Measurements from ENCODE around the gene ING3. TPM values are rescaled to one million over a fixed set of nuclear protein-coding genes. Genes with fewer than 3 reads are reported as not detected.

Gene ING3
- total RNA-seq, result 14.4 TPM

- DNase-seq (ENCODE audit: low spot score), result peak; percentile 98
These were observed at the start of gene ING3 for GRCh38 chr7:120950539-120951308. ING3 (plus strand) TSS chr7:120950777; CDS start chr7:120950897, 120 bp downstream.

GRCh38 chr7:120915314-120916105 lies 35.1 kb upstream of the ING3 start:
- DNase-seq (ENCODE audit: low spot score), result no peak

GRCh38 chr7:120916121-120916520 lies 34.5 kb upstream of the ING3 start:
- no peak for DNase-seq (ENCODE audit: low spot score)

- no peak for DNase-seq (ENCODE audit: low spot score)
These were observed 34.0 kb upstream of the ING3 start for GRCh38 chr7:120916538-120916937.

- no peak for DNase-seq (ENCODE audit: low spot score)
These were observed 31.1 kb upstream of the ING3 start for GRCh38 chr7:120919466-120919865.

GRCh38 chr7:120920034-120920433 lies 30.5 kb upstream of the ING3 start:
- DNase-seq (ENCODE audit: low spot score), result no peak

- DNase-seq (ENCODE audit: low spot score), result no peak
These were observed 29.8 kb upstream of the ING3 start for GRCh38 chr7:120920591-120921274.

- no peak for DNase-seq (ENCODE audit: low spot score)
These were observed 25.7 kb upstream of the ING3 start for GRCh38 chr7:120924837-120925236.

GRCh38 chr7:120925392-120925791 lies 25.2 kb upstream of the ING3 start:
- DNase-seq (ENCODE audit: low spot score), result no peak

GRCh38 chr7:120926943-120927346 lies 23.6 kb upstream of the ING3 start:
- DNase-seq (ENCODE audit: low spot score), result no peak

- no peak for DNase-seq (ENCODE audit: low spot score)
These were observed 23.0 kb upstream of the ING3 start for GRCh38 chr7:120927454-120928103.

- DNase-seq (ENCODE audit: low spot score), result no peak
These were observed 19.3 kb upstream of the ING3 start for GRCh38 chr7:120931243-120931642.

GRCh38 chr7:120933475-120933874 lies 17.1 kb upstream of the ING3 start:
- DNase-seq (ENCODE audit: low spot score), result no peak

- DNase-seq (ENCODE audit: low spot score), result no peak
These were observed 11.2 kb upstream of the ING3 start for GRCh38 chr7:120939345-120939744.

- no peak for DNase-seq (ENCODE audit: low spot score)
These were observed 9.5 kb upstream of the ING3 start for GRCh38 chr7:120941064-120941463.

- DNase-seq (ENCODE audit: low spot score), result no peak
These were observed 8.7 kb upstream of the ING3 start for GRCh38 chr7:120941856-120942255.

GRCh38 chr7:120942861-120943260 lies 7.7 kb upstream of the ING3 start:
- no peak for DNase-seq (ENCODE audit: low spot score)

GRCh38 chr7:120944826-120945562 lies 5.6 kb upstream of the ING3 start:
- DNase-seq (ENCODE audit: low spot score), result no peak

GRCh38 chr7:120947980-120948379 lies 2.6 kb upstream of the ING3 start:
- DNase-seq (ENCODE audit: low spot score), result no peak

GRCh38 chr7:120949393-120949911 lies 1.1 kb upstream of the ING3 start:
- no peak for DNase-seq (ENCODE audit: low spot score)

GRCh38 chr7:120949998-120950538 lies 509 bp upstream of the ING3 start:
- DNase-seq (ENCODE audit: low spot score), result no peak

Data from mucosa of gallbladder (tissue), 1 donor.